PC-9 (cell line): ENCODE data around the gene COL4A1.

Source experiments
- CTCF ChIP-seq: fragments of 200-600 bp; sonication (generic); conservative IDR thresholded peaks from 2 replicates; pipeline ENCODE4 v1.6.1; 2017; ENCODE audit warnings: mixed run types, antibody characterized with exemption, mild to moderate bottlenecking, moderate library complexity
- EZH2 ChIP-seq: fragments of 200-600 bp; sonication (generic); IDR thresholded peaks from 2 replicates; pipeline ENCODE4 v1.8.0; 2017; ENCODE audit warnings: antibody characterized with exemption, low read depth

DNA sequence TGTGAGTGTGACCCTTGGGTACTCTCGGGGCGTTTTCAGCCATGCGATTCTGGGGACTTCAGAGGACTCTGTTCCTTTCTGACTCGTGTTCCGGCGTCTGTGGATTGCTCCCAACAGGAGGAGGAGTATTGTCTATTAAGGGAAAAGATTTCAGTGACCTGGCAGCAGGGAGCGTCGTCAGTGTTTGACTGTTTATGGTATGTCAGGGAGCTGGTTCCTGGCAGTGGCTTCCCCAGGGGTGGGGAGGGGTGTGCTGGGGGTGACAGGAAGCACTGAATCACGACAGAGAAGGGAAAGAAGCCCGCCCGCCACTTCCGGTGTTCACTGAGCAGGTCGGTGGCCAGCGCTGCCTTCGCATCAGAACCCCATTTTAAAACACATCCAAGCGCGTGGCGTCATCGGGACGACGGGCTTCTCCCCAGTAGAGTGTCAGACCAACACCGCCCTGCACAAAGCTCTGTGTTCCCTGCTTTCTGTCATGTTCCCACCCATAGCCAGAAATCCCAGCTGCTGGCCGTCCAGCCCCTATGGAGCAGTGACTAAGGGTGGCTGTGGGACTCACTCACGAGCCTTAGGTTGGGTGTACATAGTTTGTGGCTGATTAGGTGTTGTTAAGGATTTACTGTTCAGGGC is 34.0 kb upstream of the COL4A1 start:
- TF ChIP-seq EZH2 (no peak), CTCF (no peak)
